ENCODE results near the gene HTR1D.
A peak's percentile ranks its signal among the peaks of the same experiment; 100 is the strongest.

The HTR1D gene

GRCh38 chr1:23184212-23184934, 32.9 kb downstream of the HTR1D start:
- no peak for DNase-seq (ENCODE audit: low read depth in 2 of 2)

DNA sequence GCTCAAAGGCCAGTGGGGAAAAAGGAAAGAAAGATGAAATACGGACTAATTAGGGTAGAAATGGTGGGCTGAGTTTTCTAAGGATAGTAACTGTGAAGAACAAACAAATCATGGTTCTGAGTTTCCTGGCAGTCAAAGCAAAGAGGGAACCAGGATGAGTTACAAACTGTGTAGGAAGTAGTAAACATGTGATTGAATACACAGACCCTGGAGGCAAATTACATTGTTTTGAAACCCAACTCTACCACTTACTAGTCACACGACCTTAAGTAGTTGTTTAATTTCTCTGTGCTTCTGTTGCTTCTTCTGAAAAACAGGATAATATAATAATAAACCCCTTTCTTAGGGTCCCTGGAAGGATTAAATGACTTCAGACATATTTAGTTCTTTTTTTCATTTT, 37.4 kb downstream of the HTR1D start:
- DNase-seq (ENCODE audit: low read depth in 2 of 2): no peak

- no peak for DNase-seq (ENCODE audit: low read depth in 2 of 2)
Observed at GRCh38 chr1:23178950-23179349, 38.4 kb downstream of the HTR1D start.

DNA sequence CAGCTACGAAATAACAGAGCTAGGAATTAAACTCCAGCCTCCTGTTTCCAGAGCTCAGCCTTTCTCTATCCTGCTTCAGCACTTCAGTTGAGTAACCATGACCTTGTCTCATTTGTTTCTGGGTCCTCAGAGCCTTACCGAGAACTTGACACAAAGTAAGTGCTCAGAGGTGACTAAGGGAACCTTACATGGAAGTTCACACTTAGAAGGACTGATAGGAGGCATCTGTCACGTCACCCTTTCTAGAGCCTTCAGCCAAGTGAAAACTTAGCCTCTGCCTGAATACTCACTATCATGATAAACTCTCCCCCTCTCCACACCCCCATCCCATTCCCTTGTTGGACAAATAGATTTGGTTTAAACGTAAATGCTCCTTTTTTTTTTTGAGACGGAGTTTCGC, 38.9 kb downstream of the HTR1D start:
- DNase-seq (ENCODE audit: low read depth in 2 of 2): no peak

DNA sequence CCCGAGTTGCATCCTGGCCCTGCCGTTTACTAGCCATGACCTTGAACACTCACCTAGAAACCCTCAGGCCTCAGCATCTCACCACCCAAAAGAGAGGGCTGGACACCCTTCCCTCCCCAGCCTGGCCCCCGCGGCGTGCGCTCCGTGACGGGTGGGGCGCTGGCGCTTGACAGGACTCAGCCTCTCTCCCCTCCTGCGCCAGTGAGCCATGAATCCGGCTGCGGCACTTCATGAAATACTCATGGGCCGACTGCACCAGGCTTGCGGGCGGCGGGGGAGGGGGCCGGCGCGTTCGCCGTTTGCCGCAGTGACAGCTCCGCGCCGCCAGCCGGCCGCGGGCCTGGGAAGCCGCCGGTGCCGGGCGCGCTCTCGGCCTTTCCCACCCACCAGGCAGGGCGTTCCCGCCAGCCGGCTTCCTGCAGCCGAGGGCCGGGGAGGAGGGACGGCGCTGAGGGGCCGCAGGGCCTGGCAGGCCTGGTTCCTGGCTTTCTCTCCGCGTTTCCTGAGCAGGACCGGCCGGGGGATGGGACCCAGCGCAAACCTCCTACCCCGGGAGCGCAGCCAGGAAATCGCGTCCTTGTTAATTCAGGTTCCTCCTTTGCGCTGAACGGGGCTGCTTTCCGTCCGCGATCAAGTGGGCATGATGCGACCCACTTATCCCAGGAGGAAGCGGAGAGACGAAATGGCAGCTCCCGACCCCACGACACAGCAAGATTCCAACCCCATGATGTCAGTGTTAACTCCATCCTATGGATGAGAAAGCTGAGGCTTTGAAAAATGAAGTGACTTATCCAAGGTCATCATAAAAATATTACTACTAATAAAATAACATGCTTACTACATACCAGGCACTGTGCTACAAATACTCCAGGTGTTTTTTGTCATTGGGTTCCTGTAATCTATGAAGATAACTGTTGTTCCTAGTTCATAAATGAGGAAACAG, 39.6 kb downstream of the HTR1D start:
- DNase-seq (ENCODE audit: low read depth in 2 of 2): peak in 1 of 2 donors; percentile 33

DNA sequence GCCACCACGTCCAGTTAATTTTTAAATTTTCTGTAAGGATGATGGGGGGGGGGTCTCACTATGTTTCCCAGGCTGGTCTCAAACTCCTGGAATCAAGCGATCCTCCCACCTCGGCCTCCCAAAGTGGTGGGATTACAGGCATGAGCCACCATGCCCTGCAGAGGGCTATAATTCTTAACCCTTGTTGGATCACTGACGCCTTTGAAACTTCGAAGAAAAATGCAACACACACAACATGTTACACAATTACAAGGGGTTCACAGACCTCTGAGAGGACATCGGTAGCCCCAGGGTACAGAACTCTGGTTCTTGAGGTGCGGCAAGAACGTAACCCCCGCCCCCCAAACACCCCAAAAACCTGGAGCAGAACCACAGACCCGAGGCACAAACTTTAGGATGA, 40.3 kb downstream of the HTR1D start:
- DNase-seq (ENCODE audit: low read depth in 2 of 2): no peak

- DNase-seq (ENCODE audit: low read depth in 2 of 2): no peak
Observed at GRCh38 chr1:23174426-23175110, 42.7 kb downstream of the HTR1D start.

DNA sequence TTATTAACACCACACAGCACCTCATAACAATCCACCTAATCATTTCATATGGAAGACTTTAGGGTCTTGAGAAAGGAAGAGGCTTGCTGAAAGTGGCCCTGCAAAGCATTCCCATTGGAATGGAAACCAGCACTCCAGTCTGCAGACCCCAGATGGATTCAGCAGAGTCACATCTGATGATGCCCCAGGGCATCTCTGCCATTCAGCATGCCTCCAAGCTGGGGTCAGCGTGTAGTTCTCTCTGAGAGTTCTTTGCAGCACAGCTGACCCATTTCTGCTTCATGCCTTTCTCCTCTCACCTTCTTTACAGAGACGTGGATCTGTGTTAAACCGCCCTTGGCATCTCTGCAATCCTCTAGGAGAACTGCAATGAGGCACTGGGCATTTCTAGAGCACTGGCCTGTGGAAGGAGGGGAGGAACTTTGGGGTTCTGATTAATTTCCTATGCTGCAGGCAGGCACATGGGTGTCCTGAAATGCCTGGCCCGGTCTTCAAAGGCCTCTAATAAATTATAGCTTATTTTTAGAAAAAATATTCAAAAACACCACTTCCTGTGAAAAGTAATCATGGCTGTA, 46.0 kb downstream of the HTR1D start:
- no peak for DNase-seq (ENCODE audit: low read depth in 2 of 2)

DNA sequence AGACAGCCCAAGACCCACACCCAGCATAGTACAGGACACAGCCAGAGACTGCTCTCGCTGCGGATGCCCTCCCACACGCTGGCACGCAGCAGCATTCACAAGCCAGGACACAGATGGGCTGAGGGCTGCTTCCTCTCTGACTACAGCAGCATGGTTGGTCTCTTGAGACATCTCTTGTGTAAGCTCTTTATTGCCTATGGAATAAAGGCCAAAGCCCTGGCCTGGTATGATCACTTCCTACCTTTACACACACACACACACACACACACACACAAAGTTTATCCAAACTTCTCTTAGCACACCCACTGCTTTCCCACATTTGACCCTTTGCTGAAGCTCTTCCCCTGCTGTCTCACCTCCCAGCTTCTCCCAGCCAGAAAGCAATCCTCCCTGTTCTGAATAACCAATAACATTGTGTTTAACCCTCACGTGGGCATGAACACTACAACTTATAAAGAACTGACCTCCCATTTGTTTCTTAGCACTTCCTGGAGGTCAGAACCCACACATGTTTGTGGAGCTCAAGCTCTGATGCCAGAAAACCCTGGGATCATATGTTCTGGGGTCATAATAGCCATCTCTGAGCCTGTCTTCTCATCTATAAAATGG, 47.5 kb downstream of the HTR1D start:
- no peak for DNase-seq (ENCODE audit: low read depth in 2 of 2)

DNA sequence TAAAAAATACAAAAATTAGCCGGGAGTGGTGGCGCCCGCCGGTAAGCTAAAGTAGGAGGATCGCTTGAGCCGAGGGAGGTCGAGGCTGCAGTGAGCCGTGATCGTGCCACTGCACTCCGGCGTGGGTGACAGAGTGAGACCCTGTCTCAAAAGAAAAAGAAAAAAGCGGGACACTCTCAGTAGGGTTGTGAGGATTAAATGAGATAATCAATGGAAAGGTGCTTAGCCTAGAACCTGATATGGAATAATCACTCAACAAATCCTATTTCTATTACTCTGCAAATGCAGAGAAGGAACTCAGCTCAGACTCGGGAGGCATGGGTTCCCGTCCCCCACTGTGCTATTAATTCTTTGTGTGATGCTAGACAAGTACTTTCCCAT, 48.1 kb downstream of the HTR1D start:
- DNase-seq (ENCODE audit: low read depth in 2 of 2): no peak

GRCh38 chr1:23168445-23169194, 48.7 kb downstream of the HTR1D start, which contains the start of gene LUZP1:
Gene LUZP1 (minus strand): TSS chr1:23168856.
- peak; percentile 74 to 83 for DNase-seq (ENCODE audit: low read depth in 2 of 2)

- peak in 1 of 2 donors; percentile 12 for DNase-seq (ENCODE audit: low read depth in 2 of 2)
Observed at GRCh38 chr1:23168079-23168444, 49.2 kb downstream of the HTR1D start.

DNA sequence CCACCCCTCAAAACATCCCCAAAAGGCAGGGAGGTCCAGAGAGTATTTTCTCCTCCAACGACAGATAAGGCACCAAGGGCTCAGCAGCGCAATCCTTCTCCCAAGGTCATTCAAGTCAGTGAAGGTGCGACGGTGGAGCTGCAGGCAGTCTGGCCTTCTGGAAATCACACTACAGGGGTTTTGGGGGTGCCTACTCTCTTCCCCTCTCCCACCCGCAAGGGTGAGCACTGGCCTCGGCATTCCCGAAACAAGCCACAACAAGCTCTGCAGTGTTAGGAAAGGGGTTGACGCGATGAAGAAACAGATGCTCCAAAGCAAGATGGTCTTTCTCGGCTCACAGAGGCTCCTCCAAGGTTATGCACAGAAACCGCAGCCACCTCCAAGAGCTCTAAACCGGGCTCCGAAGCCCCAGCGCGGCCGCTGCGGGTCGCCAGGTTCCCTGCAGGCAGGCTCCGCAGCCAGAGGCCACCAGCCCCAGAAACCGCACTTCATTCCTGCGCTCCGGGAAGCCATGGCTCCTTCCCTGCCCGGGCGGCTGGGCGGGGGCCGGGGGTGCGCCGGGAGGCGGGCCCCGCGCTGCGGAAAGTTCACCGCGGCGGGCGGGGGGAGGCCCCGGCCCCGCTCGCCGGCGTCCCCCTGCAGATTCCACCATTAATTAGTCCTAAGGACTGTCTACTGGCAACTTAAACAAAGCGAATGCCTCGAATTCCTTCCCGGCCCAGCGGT, 49.8 kb downstream of the HTR1D start:
- peak in 1 of 2 donors; percentile 25 for DNase-seq (ENCODE audit: low read depth in 2 of 2)

GRCh38 chr1:23166854-23167253, 50.4 kb downstream of the HTR1D start:
- no peak for DNase-seq (ENCODE audit: low read depth in 2 of 2)

DNA sequence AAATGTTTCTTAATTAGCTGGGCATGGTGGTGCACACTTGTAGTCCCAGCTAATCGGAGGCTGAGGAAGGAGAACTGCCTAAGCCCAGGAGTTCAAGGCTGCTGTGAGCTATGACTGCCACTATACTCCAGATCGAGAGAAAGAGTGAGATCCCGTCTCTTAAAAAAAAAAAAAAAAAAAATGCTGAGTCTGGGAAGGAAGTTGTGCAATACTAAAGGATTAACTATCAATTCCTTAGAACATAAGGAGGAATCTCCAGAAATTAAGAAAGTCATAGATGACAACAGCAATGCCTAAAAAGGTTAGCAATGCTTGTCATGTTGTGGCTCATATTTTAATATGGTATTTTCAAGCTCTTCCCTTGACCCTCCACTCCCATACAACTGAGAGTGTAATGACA, 53.9 kb downstream of the HTR1D start:
- DNase-seq (ENCODE audit: low read depth in 2 of 2): no peak

DNA sequence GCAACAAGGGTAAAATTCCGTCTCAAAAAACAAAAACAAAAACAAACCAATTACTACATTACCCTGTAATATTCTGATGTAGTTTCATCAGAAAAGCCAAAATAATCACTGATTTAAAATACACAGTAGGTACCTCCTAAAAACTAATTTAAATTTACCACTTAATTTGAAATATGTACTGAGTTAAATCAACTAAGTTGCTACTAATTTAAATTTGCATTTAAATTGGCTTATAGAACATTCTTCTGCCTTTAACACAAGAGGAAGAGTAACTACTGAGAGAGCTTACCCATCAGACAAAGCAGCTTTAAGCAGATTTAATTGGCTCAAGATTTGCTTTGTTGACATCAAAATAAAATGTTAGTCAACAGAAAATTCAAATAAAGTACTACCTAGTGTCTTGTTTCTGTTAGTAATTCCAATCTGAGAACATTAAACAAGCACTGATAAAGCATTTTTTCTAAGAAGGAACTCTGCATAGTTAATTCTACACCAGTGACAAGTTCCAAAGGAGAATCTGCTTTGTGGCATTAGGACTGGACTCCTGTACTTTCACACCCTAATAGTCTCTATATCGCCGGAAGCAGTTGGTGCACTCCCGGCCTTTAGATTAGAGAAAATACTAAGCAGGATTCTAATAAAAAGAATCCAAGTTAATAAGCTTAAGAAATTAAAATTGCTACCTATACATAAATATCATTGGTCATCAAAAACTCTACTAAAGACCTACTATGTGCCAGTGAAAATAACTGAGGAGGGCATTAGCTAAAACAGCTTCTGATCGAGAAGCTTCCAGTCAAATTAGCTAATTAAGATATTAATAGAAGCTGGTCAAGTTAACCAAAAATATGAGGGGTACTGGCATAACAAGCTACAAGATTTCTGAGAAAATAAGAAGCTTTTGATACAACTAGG, 57.1 kb downstream of the HTR1D start:
- no peak for DNase-seq (ENCODE audit: low read depth in 2 of 2)

DNA sequence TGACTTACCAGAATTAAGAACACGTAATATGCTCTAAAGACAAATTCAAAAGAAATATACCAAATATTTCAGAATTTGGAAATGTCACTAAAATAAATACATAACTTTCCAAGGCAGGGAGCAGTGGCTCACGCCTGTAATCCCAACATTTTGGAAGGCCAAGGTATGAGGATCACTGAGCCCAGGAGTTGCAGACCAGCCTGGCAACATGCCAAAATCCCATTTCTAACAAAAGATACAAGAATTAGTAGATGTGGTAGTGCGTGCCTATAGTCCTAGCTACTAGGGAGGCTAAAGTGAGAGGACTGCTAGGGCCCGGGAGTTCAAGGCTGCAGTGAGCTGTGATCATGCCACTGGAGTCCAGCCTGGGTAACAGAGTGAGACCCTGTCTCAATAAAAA, 60.4 kb downstream of the HTR1D start:
- no peak for DNase-seq (ENCODE audit: low read depth in 2 of 2)

GRCh38 chr1:23152966-23153684, 64.2 kb downstream of the HTR1D start:
- DNase-seq (ENCODE audit: low read depth in 2 of 2): no peak
